ENCODE data around the gene COL18A1.

Gene COL18A1

GRCh38 chr21:45485686-45486442, 80.9 kb downstream of the COL18A1 start:
- H3K9me3 ChIP-seq (ENCODE audit: insufficient read depth, low read depth, low read length), result no peaks in the 10 kb centered on the region
- no peaks in the 10 kb centered on the region for H3K79me2 ChIP-seq (ENCODE audit: insufficient read depth, low read length)

GRCh38 chr21:45486443-45487160, 81.6 kb downstream of the COL18A1 start:
- Histone ChIP-seq H3K9me2 (replicated peaks; ENCODE audit: low read depth, low read length) (no peaks in the 10 kb centered on the region), H3K4me1 (ENCODE audit: insufficient read depth, low read length, poor library complexity, severe bottlenecking) (peaks cover 10% of the 10 kb centered on the region), H3K36me3 (ENCODE audit: insufficient read depth, low read length) (no peaks in the 10 kb centered on the region), H3K9ac (ENCODE audit: low read depth, low read length, poor library complexity, severe bottlenecking) (no peak overlapping the region), H3F3A (ENCODE audit: low read depth) (no peaks in the 10 kb centered on the region), H2AFZ (ENCODE audit: low read length) (no peak overlapping the region), H3K4me2 (ENCODE audit: low read depth, low read length, poor library complexity, severe bottlenecking) (no peak overlapping the region), H3K79me2 (ENCODE audit: insufficient read depth, low read length) (no peaks in the 10 kb centered on the region), H4K20me1 (ENCODE audit: insufficient read depth, low read length, poor library complexity, severe bottlenecking) (no peaks in the 10 kb centered on the region), H3K4me3 (ENCODE audit: low read length, poor library complexity, severe bottlenecking) (no peak overlapping the region), H3K27me3 (ENCODE audit: insufficient read depth, low read length, poor library complexity, severe bottlenecking) (no peaks in the 10 kb centered on the region), H3K9me3 (ENCODE audit: insufficient read depth, low read depth, low read length) (no peaks in the 10 kb centered on the region)
- no peak for TF ChIP-seq CTCF (conservative IDR thresholded peaks at IDR 0.05; ENCODE audit: low read length)
- TF ChIP-seq EZH2phosphoT487 (IDR thresholded peaks at IDR 0.05; ENCODE audit: borderline replicate concordance), result no peak

More at GRCh38 chr21:45485686-45486442, 80.9 kb downstream of the COL18A1 start:
- TF ChIP-seq EZH2phosphoT487 (IDR thresholded peaks at IDR 0.05; ENCODE audit: borderline replicate concordance) (no peak), CTCF (conservative IDR thresholded peaks at IDR 0.05; ENCODE audit: low read length) (no peak)
- Histone ChIP-seq H3K9ac (ENCODE audit: low read depth, low read length, poor library complexity, severe bottlenecking) (no peak overlapping the region), H3K9me2 (replicated peaks; ENCODE audit: low read depth, low read length) (no peaks in the 10 kb centered on the region), H2AFZ (ENCODE audit: low read length) (no peak overlapping the region), H3F3A (ENCODE audit: low read depth) (no peaks in the 10 kb centered on the region), H3K4me2 (ENCODE audit: low read depth, low read length, poor library complexity, severe bottlenecking) (no peak overlapping the region), H3K36me3 (ENCODE audit: insufficient read depth, low read length) (no peaks in the 10 kb centered on the region), H3K4me1 (ENCODE audit: insufficient read depth, low read length, poor library complexity, severe bottlenecking) (peaks cover 9% of the 10 kb centered on the region), H3K4me3 (ENCODE audit: low read length, poor library complexity, severe bottlenecking) (no peak overlapping the region), H4K20me1 (ENCODE audit: insufficient read depth, low read length, poor library complexity, severe bottlenecking) (no peaks in the 10 kb centered on the region), H3K27me3 (ENCODE audit: insufficient read depth, low read length, poor library complexity, severe bottlenecking) (no peaks in the 10 kb centered on the region)

- no peaks in the 10 kb centered on the region for H3K9me3 ChIP-seq (ENCODE audit: insufficient read depth, low read depth, low read length)
- no peaks in the 10 kb centered on the region for H3K27me3 ChIP-seq (ENCODE audit: insufficient read depth, low read length, poor library complexity, severe bottlenecking)
- peaks cover 10% of the 10 kb centered on the region for H3K4me1 ChIP-seq (ENCODE audit: insufficient read depth, low read length, poor library complexity, severe bottlenecking)
- no peaks in the 10 kb centered on the region for H3K9me2 ChIP-seq (replicated peaks; ENCODE audit: low read depth, low read length)
- H3F3A ChIP-seq (ENCODE audit: low read depth), result no peaks in the 10 kb centered on the region
- H3K4me2 ChIP-seq (ENCODE audit: low read depth, low read length, poor library complexity, severe bottlenecking), result no peak overlapping the region
- no peaks in the 10 kb centered on the region for H3K36me3 ChIP-seq (ENCODE audit: insufficient read depth, low read length)
- no peaks in the 10 kb centered on the region for H4K20me1 ChIP-seq (ENCODE audit: insufficient read depth, low read length, poor library complexity, severe bottlenecking)
- TF ChIP-seq CTCF (conservative IDR thresholded peaks at IDR 0.05; ENCODE audit: low read length) (no peak), EZH2phosphoT487 (IDR thresholded peaks at IDR 0.05; ENCODE audit: borderline replicate concordance) (no peak)
- H3K4me3 ChIP-seq (ENCODE audit: low read length, poor library complexity, severe bottlenecking), result no peak overlapping the region
- no peak overlapping the region for H3K9ac ChIP-seq (ENCODE audit: low read depth, low read length, poor library complexity, severe bottlenecking)
- no peaks in the 10 kb centered on the region for H3K79me2 ChIP-seq (ENCODE audit: insufficient read depth, low read length)
- H2AFZ ChIP-seq (ENCODE audit: low read length), result no peak overlapping the region
These were observed 82.3 kb downstream of the COL18A1 start for GRCh38 chr21:45487161-45487806.

Measured in Loucy (cell line).